ENCODE data around the gene INO80B.
A peak's percentile ranks its signal among the peaks of the same experiment; 100 is the strongest.
"Not testable (repeated sequence)": the region's sequence is repeated elsewhere in the genome, so short reads cannot be mapped to it uniquely, and the experiment has no call there.

The INO80B gene

GRCh38 chr2:74450570-74451190, 4.2 kb upstream of the INO80B start:
- DNase-seq (ENCODE audit: low spot score): no peak

- DNase-seq (ENCODE audit: low spot score): no peak
Observed at GRCh38 chr2:74457129-74457548, 2.3 kb downstream of the INO80B start.

- DNase-seq (ENCODE audit: low spot score): peak; percentile 38
Observed at GRCh38 chr2:74457549-74458131, 2.8 kb downstream of the INO80B start.

- peak; percentile 92 for DNase-seq (ENCODE audit: low spot score)
Observed at GRCh38 chr2:74458132-74458937, 3.4 kb downstream of the INO80B start, which contains the start of gene WBP1. WBP1 (plus strand) TSS chr2:74458438; CDS start chr2:74458603, 165 bp downstream.

GRCh38 chr2:74458938-74459363, 4.1 kb downstream of the INO80B start:
- no peak for DNase-seq (ENCODE audit: low spot score)

- DNase-seq (ENCODE audit: low spot score): not testable (repeated sequence)
Observed at GRCh38 chr2:74459503-74460118, 4.7 kb downstream of the INO80B start.

GRCh38 chr2:74460187-74460586, 5.3 kb downstream of the INO80B start:
- DNase-seq (ENCODE audit: low spot score): not testable (repeated sequence)

GRCh38 chr2:74461187-74462053, 6.5 kb downstream of the INO80B start:
- DNase-seq (ENCODE audit: low spot score): no peak

- DNase-seq (ENCODE audit: low spot score): no peak
Observed at GRCh38 chr2:74462054-74462785, 7.3 kb downstream of the INO80B start.

GRCh38 chr2:74462786-74463105, 7.9 kb downstream of the INO80B start:
- no peak for DNase-seq (ENCODE audit: low spot score)

GRCh38 chr2:74464406-74464805, 9.5 kb downstream of the INO80B start:
- no peak for DNase-seq (ENCODE audit: low spot score)

- DNase-seq (ENCODE audit: low spot score): not testable (repeated sequence)
Observed at GRCh38 chr2:74470742-74471141, 15.9 kb downstream of the INO80B start.

- no peak for DNase-seq (ENCODE audit: low spot score)
Observed at GRCh38 chr2:74471332-74472065, 16.6 kb downstream of the INO80B start.

GRCh38 chr2:74472086-74472944, 17.4 kb downstream of the INO80B start, which contains the start of gene MRPL53:
MRPL53 (minus strand) TSS chr2:74472680; CDS start chr2:74472660, 20 bp downstream.
- no peak for DNase-seq (ENCODE audit: low spot score)

GRCh38 chr2:74472945-74473258, 18.0 kb downstream of the INO80B start:
- DNase-seq (ENCODE audit: low spot score): no peak

- no peak for DNase-seq (ENCODE audit: low spot score)
Observed at GRCh38 chr2:74474481-74474880, 19.6 kb downstream of the INO80B start.

GRCh38 chr2:74474899-74475298, 20.0 kb downstream of the INO80B start:
- DNase-seq (ENCODE audit: low spot score): no peak

- DNase-seq (ENCODE audit: low spot score): no peak
Observed at GRCh38 chr2:74481431-74481830, 26.5 kb downstream of the INO80B start.

All from HuH-7.5 (cell line).